Loucy (cell line): ENCODE data around the gene CFAP97.

Experiments used
- H2AFZ ChIP-seq: fragments of 200-600 bp; sonication (generic); 2 replicates; pipeline ENCODE4 v1.6.0; 2016; ENCODE audit warnings: antibody characterized with exemption, mild to moderate bottlenecking, low read length, moderate library complexity
- H3F3A ChIP-seq: fragments of 200-600 bp; 2 replicates; pipeline ENCODE4 v1.6.0; 2016; ENCODE audit warnings: antibody characterized with exemption, low read depth, mild to moderate bottlenecking
- H3K27me3 ChIP-seq: fragments of 200-600 bp; sonication (generic); 2 replicates; pipeline ENCODE4 v1.6.1; 2014; ENCODE audit warnings: low read length, mild to moderate bottlenecking; ENCODE audit not compliant: insufficient read depth, poor library complexity, severe bottlenecking
- H3K36me3 ChIP-seq: fragments of 200-600 bp; sonication (generic); 2 replicates; pipeline ENCODE4 v1.6.1; 2016; ENCODE audit warnings: low read length; ENCODE audit not compliant: insufficient read depth
- H3K4me1 ChIP-seq: fragments of 200-600 bp; sonication (generic); 2 replicates; pipeline ENCODE4 v1.5.1; 2014; ENCODE audit warnings: low read length, mild to moderate bottlenecking; ENCODE audit not compliant: insufficient read depth, poor library complexity, severe bottlenecking
- H3K4me2 ChIP-seq: fragments of 200-600 bp; sonication (generic); 2 replicates; pipeline ENCODE4 v1.6.0; 2014; ENCODE audit warnings: antibody characterized with exemption, low read length, low read depth, mild to moderate bottlenecking; ENCODE audit not compliant: poor library complexity, severe bottlenecking
- H3K4me3 ChIP-seq: fragments of 200-600 bp; sonication (generic); 2 replicates; pipeline ENCODE4 v1.5.1; 2014; ENCODE audit warnings: low read length, mild to moderate bottlenecking, mixed read lengths; ENCODE audit not compliant: poor library complexity, severe bottlenecking
- H3K79me2 ChIP-seq: fragments of 200-600 bp; sonication (generic); 2 replicates; pipeline ENCODE4 v1.6.1; 2014; ENCODE audit warnings: low read length; ENCODE audit not compliant: insufficient read depth
- H3K9ac ChIP-seq: fragments of 200-600 bp; sonication (generic); 2 replicates; pipeline ENCODE4 v1.6.0; 2014; ENCODE audit warnings: mild to moderate bottlenecking, low read depth, low read length, moderate library complexity; ENCODE audit not compliant: poor library complexity, severe bottlenecking
- H3K9me2 ChIP-seq: fragments of 200-600 bp; sonication (generic); replicated peaks from 2 replicates; pipeline ENCODE4 v1.6.1; 2016; ENCODE audit warnings: low read depth, low read length, mixed read lengths
- H3K9me3 ChIP-seq: fragments of 200-600 bp; sonication (generic); 2 replicates; pipeline ENCODE4 v1.6.1; 2014; ENCODE audit warnings: mild to moderate bottlenecking, antibody characterized with exemption, low read length, low read depth; ENCODE audit not compliant: insufficient read depth
- H4K20me1 ChIP-seq: fragments of 200-600 bp; sonication (generic); 2 replicates; pipeline ENCODE4 v1.6.0; 2014; ENCODE audit warnings: antibody characterized with exemption, low read length, mild to moderate bottlenecking; ENCODE audit not compliant: insufficient read depth, poor library complexity, severe bottlenecking
- CTCF ChIP-seq: fragments of 200-600 bp; sonication (generic); conservative IDR thresholded peaks from 2 replicates; pipeline ENCODE4 v1.5.1; 2014; ENCODE audit warnings: mild to moderate bottlenecking, antibody characterized with exemption, low read length
- EZH2phosphoT487 ChIP-seq: fragments of 200-600 bp; IDR thresholded peaks from 2 replicates; pipeline ENCODE4 v1.6.1; 2018; ENCODE audit warnings: antibody characterized with exemption, mild to moderate bottlenecking, moderate library complexity, borderline replicate concordance

CFAP97 gene

GRCh38 chr4:185171373-185172071, 32.3 kb downstream of the CFAP97 start:
- Histone ChIP-seq H3K4me1 (no peaks in the 10 kb centered on the region), H3K36me3 (peaks cover 37% of the 10 kb centered on the region; the same call in 1 of the 2 replicates), H3F3A (no peaks in the 10 kb centered on the region), H3K4me3 (no peak overlapping the region), H3K9me3 (no peaks in the 10 kb centered on the region), H3K27me3 (no peaks in the 10 kb centered on the region), H2AFZ (no peak overlapping the region), H3K9ac (no peak overlapping the region), H3K9me2 (no peaks in the 10 kb centered on the region), H4K20me1 (peaks cover 1% of the 10 kb centered on the region), H3K4me2 (no peak overlapping the region), H3K79me2 (no peaks in the 10 kb centered on the region)
- no peak for TF ChIP-seq CTCF
- TF ChIP-seq EZH2phosphoT487 = no peak

GRCh38 chr4:185167234-185167633, 36.6 kb downstream of the CFAP97 start:
- H3K79me2 ChIP-seq = no peaks in the 10 kb centered on the region
- TF ChIP-seq EZH2phosphoT487 (no peak), CTCF (no peak)
- no peaks in the 10 kb centered on the region for H3K9me3 ChIP-seq
- no peak overlapping the region for H3K9ac ChIP-seq
- H3K36me3 ChIP-seq = peaks cover 25% of the 10 kb centered on the region; the same call in 1 of the 2 replicates
- no peak overlapping the region for H3K4me2 ChIP-seq
- no peaks in the 10 kb centered on the region for H3F3A ChIP-seq
- H3K9me2 ChIP-seq = no peaks in the 10 kb centered on the region
- peaks cover 5% of the 10 kb centered on the region for H3K4me1 ChIP-seq
- no peak overlapping the region for H2AFZ ChIP-seq
- peaks cover 29% of the 10 kb centered on the region for H4K20me1 ChIP-seq
- H3K4me3 ChIP-seq = no peak overlapping the region
- H3K27me3 ChIP-seq = peaks cover 10% of the 10 kb centered on the region

- H3K79me2 ChIP-seq = no peaks in the 10 kb centered on the region
- TF ChIP-seq EZH2phosphoT487 = no peak; the same call in 1 of the 2 replicates
- H3K36me3 ChIP-seq = peaks cover 35% of the 10 kb centered on the region; the same call in 1 of the 2 replicates
- no peak overlapping the region for H3K4me3 ChIP-seq
- no peak overlapping the region for H2AFZ ChIP-seq
- H3K9me3 ChIP-seq = no peaks in the 10 kb centered on the region
- peaks cover 29% of the 10 kb centered on the region for H4K20me1 ChIP-seq
- no peak overlapping the region for H3K4me2 ChIP-seq
- H3K4me1 ChIP-seq = peaks cover 5% of the 10 kb centered on the region
- no peak overlapping the region for H3K9ac ChIP-seq
- no peaks in the 10 kb centered on the region for H3K9me2 ChIP-seq
- peaks cover 10% of the 10 kb centered on the region for H3K27me3 ChIP-seq
- H3F3A ChIP-seq = no peaks in the 10 kb centered on the region
These were observed 38.2 kb downstream of the CFAP97 start for GRCh38 chr4:185165605-185166063.
